Measurements from ENCODE around the gene TMEM42.

The TMEM42 gene

GRCh38 chr3:44914936-44915335 lies 53.2 kb downstream of the TMEM42 start:
- DNase-seq: no peak
